H9 (cell line): Measurements from ENCODE around the gene C20orf204. TPM values are rescaled to one million over a fixed set of nuclear protein-coding genes. Genes with fewer than 3 reads are reported as not detected.

Experiments
- DNase-seq: peaks from one replicate; pipeline ENCODE4 v3.0.0-alpha.2; 2017
- H2AFZ ChIP-seq: one replicate; pipeline ENCODE4 v1.6.1; 2013; ENCODE audit warnings: mild to moderate bottlenecking, low read length, control low read depth, moderate library complexity
- H2AK5ac ChIP-seq: 2 replicates; pipeline ENCODE4 v1.6.1; 2013; ENCODE audit warnings: low read length, control low read depth, mixed read lengths; ENCODE audit not compliant: insufficient read length
- H2BK120ac ChIP-seq: one replicate; pipeline ENCODE4 v1.6.1; 2013; ENCODE audit warnings: low read depth, mild to moderate bottlenecking, low read length, control low read depth, inconsistent platforms; ENCODE audit not compliant: poor library complexity, severe bottlenecking
- H2BK12ac ChIP-seq: 2 replicates; pipeline ENCODE4 v1.6.1; 2013; ENCODE audit warnings: low read length, control low read depth, mixed read lengths, low read depth; ENCODE audit not compliant: insufficient read length
- H2BK15ac ChIP-seq: 2 replicates; pipeline ENCODE4 v1.6.1; 2013; ENCODE audit warnings: low read depth, low read length, control low read depth
- H2BK20ac ChIP-seq: one replicate; pipeline ENCODE4 v1.6.1; 2013; ENCODE audit warnings: low read depth, mild to moderate bottlenecking, low read length, control low read depth, inconsistent platforms; ENCODE audit not compliant: poor library complexity, severe bottlenecking
- H2BK5ac ChIP-seq: 2 replicates; pipeline ENCODE4 v1.6.1; 2013; ENCODE audit warnings: low read length, control low read depth, mixed read lengths; ENCODE audit not compliant: insufficient read length
- H3K14ac ChIP-seq: 2 replicates; pipeline ENCODE4 v1.6.1; 2013; ENCODE audit warnings: low read length, control low read depth; ENCODE audit not compliant: insufficient read depth
- H3K18ac ChIP-seq: 2 replicates; pipeline ENCODE4 v1.6.1; 2013; ENCODE audit warnings: low read depth, mild to moderate bottlenecking, mixed read lengths, low read length, control low read depth; ENCODE audit not compliant: insufficient read length
- H3K23ac ChIP-seq: 2 replicates; pipeline ENCODE4 v1.6.1; 2013; ENCODE audit warnings: low read length, control low read depth, mixed read lengths, low read depth; ENCODE audit not compliant: insufficient read length
- H3K23me2 ChIP-seq: 2 replicates; pipeline ENCODE4 v1.6.1; 2013; ENCODE audit warnings: low read depth, mild to moderate bottlenecking, mixed read lengths, low read length, control low read depth; ENCODE audit not compliant: insufficient read length, poor library complexity, severe bottlenecking
- H3K27ac ChIP-seq: 2 replicates; pipeline ENCODE4 v1.5.1; 2013; ENCODE audit warnings: low read length, control low read depth, mixed read lengths, low read depth; ENCODE audit not compliant: insufficient read length
- H3K27me3 ChIP-seq: 2 replicates; pipeline ENCODE4 v1.6.1; 2013; ENCODE audit warnings: low read length, control low read depth, inconsistent platforms; ENCODE audit not compliant: insufficient read depth
- H3K4ac ChIP-seq: 2 replicates; pipeline ENCODE4 v1.6.1; 2013; ENCODE audit warnings: low read depth, mild to moderate bottlenecking, control low read depth, inconsistent platforms, low read length, moderate library complexity
- H3K4me1 ChIP-seq: 2 replicates; pipeline ENCODE4 v1.6.1; 2013; ENCODE audit warnings: low read length, control low read depth, inconsistent platforms; ENCODE audit not compliant: insufficient read depth
- H3K4me2 ChIP-seq: 2 replicates; pipeline ENCODE4 v1.6.1; 2013; ENCODE audit warnings: low read length, control low read depth, mixed read lengths; ENCODE audit not compliant: insufficient read length, insufficient read depth
- H3K56ac ChIP-seq: 2 replicates; pipeline ENCODE4 v1.6.1; 2013; ENCODE audit warnings: low read depth, mild to moderate bottlenecking, mixed read lengths, low read length, control low read depth; ENCODE audit not compliant: insufficient read length
- H3K79me1 ChIP-seq: 2 replicates; pipeline ENCODE4 v1.6.1; 2013; ENCODE audit warnings: low read depth, mild to moderate bottlenecking, moderate library complexity, low read length, control low read depth, inconsistent platforms; ENCODE audit not compliant: insufficient read depth, poor library complexity, severe bottlenecking
- H3K79me2 ChIP-seq: 2 replicates; pipeline ENCODE4 v1.6.1; 2013; ENCODE audit warnings: low read length, control low read depth, inconsistent platforms; ENCODE audit not compliant: insufficient read depth
- H3K9ac ChIP-seq: 2 replicates; pipeline ENCODE4 v1.6.1; 2013; ENCODE audit warnings: low read length, control low read depth, mixed read lengths; ENCODE audit not compliant: insufficient read length; ENCODE audit errors: extremely low read depth
- H3K9me3 ChIP-seq: one replicate; pipeline ENCODE4 v1.6.1; 2013; ENCODE audit warnings: low read depth, low read length, inconsistent platforms; ENCODE audit not compliant: control insufficient read depth
- H3T11ph ChIP-seq: one replicate; pipeline ENCODE4 v1.6.1; 2013; ENCODE audit warnings: mild to moderate bottlenecking, low read length, control low read depth, inconsistent platforms
- H4K20me1 ChIP-seq: one replicate; pipeline ENCODE4 v1.6.1; 2013; ENCODE audit not compliant: control insufficient read depth, insufficient read length, insufficient read depth
- H4K5ac ChIP-seq: 2 replicates; pipeline ENCODE4 v1.6.1; 2013; ENCODE audit warnings: low read depth, mild to moderate bottlenecking, mixed read lengths, low read length, control low read depth; ENCODE audit not compliant: insufficient read length
- H4K8ac ChIP-seq: replicated peaks from 2 replicates; pipeline ENCODE4 v1.6.1; 2013; ENCODE audit warnings: low read length, control low read depth, mixed read lengths, low read depth; ENCODE audit not compliant: insufficient read length
- H4K91ac ChIP-seq: 2 replicates; pipeline ENCODE4 v1.6.1; 2013; ENCODE audit warnings: low read depth, mild to moderate bottlenecking, moderate library complexity, mixed read lengths, low read length, control low read depth; ENCODE audit not compliant: insufficient read length
- H3K27ac Mint-ChIP-seq, 3 experiments: 2 replicates in 2 of 3; 3 replicates in 1 of 3; pipeline ENCODE4 v1.8.0; 2020 to 2021; ENCODE audit warnings: mixed read lengths in 3 of 3, mild to moderate bottlenecking in 1 of 3, moderate library complexity in 1 of 3
- H3K27me3 Mint-ChIP-seq: 2 replicates; pipeline ENCODE4 v1.8.0; 2021; ENCODE audit warnings: low read depth, mild to moderate bottlenecking, moderate library complexity, mixed read lengths
- H3K36me3 Mint-ChIP-seq, 3 experiments: 2 replicates in 2 of 3; 3 replicates in 1 of 3; pipeline ENCODE4 v1.8.0; 2020 to 2021; ENCODE audit warnings: low read depth in 3 of 3, mixed read lengths in 3 of 3; ENCODE audit not compliant: insufficient read depth in 1 of 3
- H3K4me1 Mint-ChIP-seq, 2 experiments: 2 replicates each; pipeline ENCODE4 v1.8.0; 2020; ENCODE audit warnings: mixed read lengths in 2 of 2
- H3K4me3 Mint-ChIP-seq, 2 experiments: 2 replicates in 1 of 2; 3 replicates in 1 of 2; pipeline ENCODE4 v1.8.0; 2020 to 2021; ENCODE audit warnings: mild to moderate bottlenecking in 2 of 2, mixed read lengths in 2 of 2, moderate library complexity in 1 of 2
- H3K9me3 Mint-ChIP-seq, 2 experiments: 2 replicates in 1 of 2; 3 replicates in 1 of 2; pipeline ENCODE4 v1.8.0; 2020; ENCODE audit warnings: mild to moderate bottlenecking in 2 of 2, mixed read lengths in 2 of 2, moderate library complexity in 1 of 2
- CTCF ChIP-seq: fragments of 200-600 bp; sonication (generic); conservative IDR thresholded peaks from 3 replicates; pipeline ENCODE4 v1.8.0; 2021; ENCODE audit warnings: antibody characterized with exemption, mild to moderate bottlenecking
- WGBS: extraction: QIAGEN DNeasy Blood & Tissue Kit; methylation state at CpG from one replicate; pipeline ENCODE4 v1.1.7; 2013; ENCODE audit warnings: missing lambda C conversion rate, low lambda C conversion rate, mixed read lengths; ENCODE audit not compliant: insufficient read length; ENCODE audit errors: extremely low coverage; 5-methylcytosine and 5-hydroxymethylcytosine counted together
- total RNA-seq: library from RNA; stranded (reverse); gene quantifications from 2 replicates; pipeline ENCODE4 v1.2.1, GENCODE V29; 2021

The C20orf204 gene
- total RNA-seq, 1 experiment from 2014 or later: 2.2 TPM

GRCh38 chr20:64055396-64055892 lies 19.5 kb downstream of the C20orf204 start:
- Mint-ChIP-seq H3K36me3 (no peaks in the 10 kb centered on the region; a peak in 1 of 7 replicates), H3K27me3 (peaks cover 31% of the 10 kb centered on the region), H3K27ac (0 out of 7 replicates have a peak overlapping the region, but pooled peaks of 1 of the 3 experiments have one; percentile 35), H3K9me3 (no peaks in the 10 kb centered on the region; a peak in 1 of 5 replicates), H3K4me3 (no peak overlapping the region; a peak in 1 of 5 replicates), H3K4me1 (peaks cover 21 to 30% of the 10 kb centered on the region in 2 experiments)
- Histone ChIP-seq H3K56ac (no peak overlapping the region), H3K4me2 (no peak overlapping the region), H3K9ac (no peak overlapping the region), H2BK15ac (no peak overlapping the region), H2BK20ac (no peak overlapping the region), H3K14ac (no peak overlapping the region), H4K20me1 (no peaks in the 10 kb centered on the region), H2BK120ac (no peak overlapping the region), H3K23ac (no peak overlapping the region), H2AFZ (no peak overlapping the region), H3K27ac (no peak overlapping the region), H3T11ph (no peak overlapping the region), H4K5ac (no peak overlapping the region), H3K79me1 (no peaks in the 10 kb centered on the region), H3K27me3 (no peaks in the 10 kb centered on the region; the same call in 1 of the 2 replicates), H3K79me2 (no peaks in the 10 kb centered on the region), H4K91ac (no peak overlapping the region), H3K4ac (no peak overlapping the region), H3K4me1 (no peaks in the 10 kb centered on the region), H4K8ac (no peak overlapping the region), H2BK5ac (no peak overlapping the region), H3K9me3 (no peaks in the 10 kb centered on the region), H3K23me2 (no peaks in the 10 kb centered on the region), H3K18ac (no peak overlapping the region), H2BK12ac (no peak overlapping the region), H2AK5ac (no peak overlapping the region)
- WGBS: no CpG with 5 or more reads among the region's 9 CpGs
- no peak for DNase-seq
- TF ChIP-seq CTCF: no peak
